GM12892 (cell line): ENCODE results near the gene JOSD2. TPM values are rescaled to one million over a fixed set of nuclear protein-coding genes. Genes with fewer than 3 reads are reported as not detected.
A peak's percentile ranks its signal among the peaks of the same experiment; 100 is the strongest.

Experiments
- DNase-seq: peaks from one replicate; pipeline ENCODE4 v3.0.0; 2011; ENCODE audit not compliant: insufficient read length
- FAIRE-seq: peaks from 2 replicates; lab custom pipeline; 2011; peaks lifted over from hg19 to GRCh38; lab: Jason Lieb, UNC
- POLR2A ChIP-seq: IDR thresholded peaks from 2 replicates; pipeline ENCODE4 v1.6.1; 2011; ENCODE audit warnings: low read depth, low read length, control low read depth
- POLR2AphosphoS5 ChIP-seq: IDR thresholded peaks from 2 replicates; pipeline ENCODE4 v1.6.1; 2011; ENCODE audit warnings: low read depth, low read length, control low read depth
- TAF1 ChIP-seq: IDR thresholded peaks from 2 replicates; pipeline ENCODE4 v1.6.1; 2011; ENCODE audit warnings: low read depth, mild to moderate bottlenecking, control low read depth, low read length, borderline replicate concordance
- polyA plus RNA-seq: library from polyadenylated mRNA; unstranded; fragments of >200 nt; gene quantifications from one replicate; pipeline ENCODE4 v1.2.1, GENCODE V29; 2012; ENCODE audit warnings: missing spikeins, inconsistent platforms; ENCODE audit not compliant: missing spikeins

The JOSD2 gene
- polyA plus RNA-seq = 5.8 TPM

DNA sequence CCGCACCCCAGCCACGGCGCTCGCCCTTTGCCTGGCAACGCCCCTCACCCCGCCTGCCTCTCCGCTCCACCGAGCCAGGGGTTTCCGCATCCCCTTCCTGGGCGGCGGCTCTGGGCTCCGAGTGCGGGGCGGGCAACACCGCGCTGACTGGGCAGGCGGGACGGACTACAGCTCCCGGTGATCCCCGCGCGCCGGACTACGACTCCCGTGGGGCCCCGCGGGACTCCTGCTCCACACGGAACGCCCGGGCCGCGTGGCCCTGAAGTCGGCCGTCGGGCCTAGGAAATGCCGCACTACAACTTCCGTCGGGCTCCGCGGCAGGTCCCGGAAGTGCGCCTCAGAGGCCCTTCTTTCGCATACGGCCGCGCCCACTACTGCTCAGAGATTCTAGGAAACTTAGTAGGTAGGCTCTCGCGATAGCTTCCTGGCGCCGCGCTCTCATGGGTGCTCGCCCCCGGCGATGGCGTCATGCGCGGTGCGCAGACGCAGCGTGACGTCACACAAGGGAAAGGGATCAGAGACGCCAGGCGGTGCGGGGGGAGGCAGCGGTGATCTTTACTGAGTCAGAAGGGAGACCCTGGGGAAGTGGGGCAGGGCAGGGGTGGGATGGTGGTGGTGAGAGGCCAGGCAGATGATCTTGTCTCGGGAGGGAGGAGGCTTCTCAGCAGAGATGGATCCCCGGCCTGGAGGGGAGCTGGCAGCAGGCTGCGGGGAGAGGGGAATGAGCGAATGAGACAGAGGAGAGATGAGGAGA lies at the start of gene JOSD2:
JOSD2 (minus strand) TSS at position 123 of the 754 bp plus-strand sequence. CDS start 760 bp downstream, outside the sequence.
- FAIRE-seq (peak; percentile 99), DNase-seq (peak; percentile 99)
- TF ChIP-seq POLR2A (peak; percentile 50; the same call in 1 of the 2 replicates), TAF1 (no peak)

- DNase-seq = no peak
- no peak for FAIRE-seq
- no peak for TF ChIP-seq POLR2AphosphoS5
- no peak for TF ChIP-seq POLR2A
- TF ChIP-seq TAF1 = no peak
Observed at GRCh38 chr19:50559636-50560035, 48.6 kb upstream of the JOSD2 start.

GRCh38 chr19:50558449-50558848 lies 47.5 kb upstream of the JOSD2 start:
- DNase-seq (no peak), FAIRE-seq (no peak)
- no peak for TF ChIP-seq POLR2A
- no peak for TF ChIP-seq TAF1
- no peak for TF ChIP-seq POLR2AphosphoS5

DNA sequence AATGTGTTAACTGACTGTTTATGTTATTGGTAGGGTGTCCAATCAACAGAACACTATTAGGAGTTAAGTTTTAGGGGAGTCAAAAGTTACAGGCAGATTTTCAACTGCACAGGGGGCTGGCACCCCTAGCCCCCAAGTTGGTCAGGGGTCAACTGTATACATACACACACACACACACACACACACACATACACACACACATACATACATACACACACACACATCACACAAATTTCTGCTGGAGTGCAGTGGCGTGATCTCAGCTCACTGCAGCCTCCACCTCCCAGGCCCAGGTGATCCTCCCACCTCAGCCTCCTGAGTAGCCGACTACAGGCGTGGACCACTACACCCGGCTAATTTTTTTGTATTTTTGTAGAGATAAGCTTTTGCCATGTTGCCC lies 47.0 kb upstream of the JOSD2 start:
- DNase-seq (no peak), FAIRE-seq (peak; percentile 62)
- TF ChIP-seq POLR2A = no peak
- no peak for TF ChIP-seq POLR2AphosphoS5
- no peak for TF ChIP-seq TAF1

DNA sequence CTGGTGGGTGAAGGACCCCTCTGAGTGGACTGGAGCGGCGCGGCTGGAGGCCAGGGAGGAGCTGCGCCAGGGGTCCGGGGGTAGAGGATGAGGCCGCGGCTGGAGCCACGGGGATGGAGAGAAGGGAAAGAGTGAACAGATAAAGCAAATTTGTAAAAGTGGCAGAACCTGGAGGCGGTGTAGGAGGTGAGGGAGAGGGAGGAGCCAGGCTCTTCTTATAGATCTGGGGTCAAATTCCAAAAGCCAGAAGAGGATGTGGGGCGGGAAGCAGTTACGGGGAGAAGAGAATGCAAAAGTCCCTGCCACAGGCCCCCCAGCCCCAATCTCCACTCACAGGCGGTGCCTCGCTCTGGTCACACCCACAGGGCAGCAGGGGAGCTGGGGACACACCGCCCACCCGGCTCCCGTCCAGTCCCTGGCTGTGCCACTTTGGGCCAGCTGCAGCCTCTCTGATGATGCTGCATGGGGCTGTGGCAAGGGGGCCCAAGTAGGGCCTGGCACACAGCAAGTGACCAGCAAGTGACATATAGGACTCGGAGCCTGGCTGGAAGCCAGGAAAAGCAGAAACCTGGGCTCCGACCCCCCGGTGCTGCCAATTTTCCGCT lies 46.1 kb upstream of the JOSD2 start:
- no peak for TF ChIP-seq TAF1
- TF ChIP-seq POLR2AphosphoS5 = no peak
- no peak for TF ChIP-seq POLR2A
- DNase-seq = no peak
- FAIRE-seq = no peak

- TF ChIP-seq TAF1 = no peak
- TF ChIP-seq POLR2A = no peak
- TF ChIP-seq POLR2AphosphoS5 = no peak
- DNase-seq (peak; percentile 95), FAIRE-seq (peak; percentile 76)
Observed at GRCh38 chr19:50556282-50557008, 45.5 kb upstream of the JOSD2 start.

GRCh38 chr19:50555450-50556281 lies 44.7 kb upstream of the JOSD2 start:
- FAIRE-seq = no peak
- TF ChIP-seq TAF1 (no peak), POLR2A (no peak), POLR2AphosphoS5 (no peak)

GRCh38 chr19:50555033-50555432 lies 44.0 kb upstream of the JOSD2 start:
- no peak for FAIRE-seq
- TF ChIP-seq POLR2AphosphoS5 = no peak
- no peak for TF ChIP-seq POLR2A
- TF ChIP-seq TAF1 = no peak
- DNase-seq = no peak

More at GRCh38 chr19:50555450-50556281, 44.7 kb upstream of the JOSD2 start:
- DNase-seq = no peak

- DNase-seq = no peak
- TF ChIP-seq TAF1 (no peak), POLR2A (no peak), POLR2AphosphoS5 (no peak)
- no peak for FAIRE-seq
Observed at GRCh38 chr19:50554212-50554611, 43.2 kb upstream of the JOSD2 start.

- DNase-seq (no peak), FAIRE-seq (no peak)
- TF ChIP-seq POLR2A (no peak), TAF1 (no peak), POLR2AphosphoS5 (no peak)
Observed at GRCh38 chr19:50553134-50553703, 42.2 kb upstream of the JOSD2 start.

- TF ChIP-seq POLR2AphosphoS5 (no peak), POLR2A (no peak), TAF1 (no peak)
- DNase-seq (no peak), FAIRE-seq (no peak)
Observed at GRCh38 chr19:50552540-50552939, 41.5 kb upstream of the JOSD2 start.
